Fibroblast of the aortic adventitia (primary cell): ENCODE results near the gene PLEKHG3. TPM values are rescaled to one million over a fixed set of nuclear protein-coding genes. Genes with fewer than 3 reads are reported as not detected.

Experiments
- DNase-seq: peaks from one replicate; pipeline ENCODE4 v3.0.0-alpha.2; 2010; ENCODE audit warnings: low read depth
- H3K4me3 ChIP-seq: 2 replicates; pipeline ENCODE4 v1.5.1; 2011; ENCODE audit warnings: low read depth, mild to moderate bottlenecking, control low read depth, low read length, moderate library complexity
- total RNA-seq: library from RNA; depleted of rRNA; stranded (reverse); fragments of >200 nt; gene quantifications from 2 replicates; pipeline ENCODE4 v1.2.3, GENCODE V29; 2012; ENCODE audit warnings: low replicate concordance
- TF ChIP-seq, protein P1 (sequence below): IDR thresholded peaks from 2 replicates; pipeline ENCODE4 v1.5.1; 2011; ENCODE audit warnings: mild to moderate bottlenecking, low read length, control low read depth, inconsistent platforms; ENCODE audit not compliant: insufficient read depth

The PLEKHG3 gene
- total RNA-seq, 1 donor = 9.0 TPM

DNA sequence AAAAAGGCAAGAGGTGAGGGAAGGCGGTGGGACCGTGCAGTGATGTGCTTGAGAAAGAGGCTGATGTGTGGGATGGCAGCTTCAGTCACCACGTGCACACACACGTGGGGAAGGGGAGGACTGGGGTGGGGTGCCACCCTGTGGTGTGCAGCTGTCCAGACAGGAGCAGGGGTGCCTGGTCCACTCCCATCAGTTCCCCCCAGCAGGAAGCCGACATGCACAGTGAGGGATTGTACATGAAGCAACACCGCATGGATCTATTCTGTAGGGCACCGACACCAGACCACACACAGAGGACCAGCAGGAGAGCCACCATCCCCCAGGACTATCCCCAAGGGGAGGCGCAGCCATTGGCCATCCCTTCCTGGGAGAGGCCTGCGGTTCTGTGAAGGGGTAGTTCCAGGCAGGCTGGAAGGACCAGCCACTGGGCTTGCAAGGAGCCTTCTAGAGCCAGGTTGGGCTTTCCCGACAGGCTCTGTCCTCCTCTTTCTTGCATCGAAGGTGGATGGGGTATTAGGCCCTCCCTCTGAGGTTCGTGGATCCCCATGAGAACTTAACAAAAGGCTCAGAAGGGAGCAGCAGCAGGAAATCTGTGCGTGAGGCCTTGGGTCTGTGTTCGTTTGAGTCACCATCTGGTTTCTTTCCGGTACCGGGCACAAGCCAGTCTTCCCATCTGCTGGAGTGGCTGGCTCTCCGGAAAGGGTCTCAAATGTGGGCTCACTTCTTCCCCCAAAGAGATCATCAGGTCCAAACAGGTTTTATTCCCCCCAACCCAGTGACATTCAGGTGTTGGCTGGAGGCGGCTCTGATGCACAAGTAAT is 59.8 kb downstream of the PLEKHG3 start:
- DNase-seq = peak; percentile 56
- no peak overlapping the region for H3K4me3 ChIP-seq
- TF ChIP-seq, protein P1, sequence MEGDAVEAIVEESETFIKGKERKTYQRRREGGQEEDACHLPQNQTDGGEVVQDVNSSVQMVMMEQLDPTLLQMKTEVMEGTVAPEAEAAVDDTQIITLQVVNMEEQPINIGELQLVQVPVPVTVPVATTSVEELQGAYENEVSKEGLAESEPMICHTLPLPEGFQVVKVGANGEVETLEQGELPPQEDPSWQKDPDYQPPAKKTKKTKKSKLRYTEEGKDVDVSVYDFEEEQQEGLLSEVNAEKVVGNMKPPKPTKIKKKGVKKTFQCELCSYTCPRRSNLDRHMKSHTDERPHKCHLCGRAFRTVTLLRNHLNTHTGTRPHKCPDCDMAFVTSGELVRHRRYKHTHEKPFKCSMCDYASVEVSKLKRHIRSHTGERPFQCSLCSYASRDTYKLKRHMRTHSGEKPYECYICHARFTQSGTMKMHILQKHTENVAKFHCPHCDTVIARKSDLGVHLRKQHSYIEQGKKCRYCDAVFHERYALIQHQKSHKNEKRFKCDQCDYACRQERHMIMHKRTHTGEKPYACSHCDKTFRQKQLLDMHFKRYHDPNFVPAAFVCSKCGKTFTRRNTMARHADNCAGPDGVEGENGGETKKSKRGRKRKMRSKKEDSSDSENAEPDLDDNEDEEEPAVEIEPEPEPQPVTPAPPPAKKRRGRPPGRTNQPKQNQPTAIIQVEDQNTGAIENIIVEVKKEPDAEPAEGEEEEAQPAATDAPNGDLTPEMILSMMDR = no peak

DNA sequence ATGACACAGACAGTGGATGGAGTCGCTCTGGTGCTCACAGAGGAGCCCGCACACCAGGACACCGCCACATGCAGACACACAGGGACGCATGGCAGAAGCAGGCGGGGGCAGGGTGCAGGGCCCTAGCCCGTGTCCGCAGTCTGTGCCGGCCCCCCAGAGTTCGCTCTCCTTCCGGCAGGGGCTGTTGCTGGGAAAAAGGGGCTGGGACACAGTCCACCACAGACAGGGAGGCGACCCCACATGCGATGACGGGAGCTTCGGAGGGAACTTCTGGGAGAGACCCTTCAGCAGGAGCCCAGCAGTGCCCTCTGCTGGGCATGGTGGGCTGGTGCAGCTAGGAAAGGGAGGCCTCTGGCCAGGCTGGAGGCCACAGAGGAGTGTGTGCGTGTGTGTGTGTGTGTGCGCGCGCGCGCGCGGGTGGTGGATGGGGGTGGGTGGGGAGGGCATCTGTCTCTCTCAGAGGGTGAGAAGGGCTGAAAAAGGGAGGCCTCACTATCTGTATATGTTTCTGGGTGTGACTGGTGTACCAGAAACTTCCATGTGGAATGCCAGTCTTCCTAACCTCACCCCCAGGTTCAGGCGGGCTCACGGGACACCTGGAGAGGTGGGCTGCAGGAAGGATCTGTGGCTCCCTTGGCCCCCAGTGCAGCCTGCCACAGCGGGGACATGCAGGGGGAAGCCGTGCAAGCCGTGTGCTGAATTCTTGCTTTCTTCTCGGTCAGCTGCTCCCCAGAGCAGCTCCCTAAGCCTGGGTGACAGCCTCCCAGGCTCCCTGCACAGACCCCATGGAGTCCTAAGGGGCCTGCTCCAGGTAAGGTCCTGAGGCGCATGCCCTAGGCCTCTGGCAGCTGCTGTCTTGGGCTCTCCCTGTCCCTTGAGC is 60.7 kb downstream of the PLEKHG3 start:
- DNase-seq = peak; percentile 77
- peak overlapping the region; percentile 28 for H3K4me3 ChIP-seq
- TF ChIP-seq, protein P1 = peak; percentile 98

DNA sequence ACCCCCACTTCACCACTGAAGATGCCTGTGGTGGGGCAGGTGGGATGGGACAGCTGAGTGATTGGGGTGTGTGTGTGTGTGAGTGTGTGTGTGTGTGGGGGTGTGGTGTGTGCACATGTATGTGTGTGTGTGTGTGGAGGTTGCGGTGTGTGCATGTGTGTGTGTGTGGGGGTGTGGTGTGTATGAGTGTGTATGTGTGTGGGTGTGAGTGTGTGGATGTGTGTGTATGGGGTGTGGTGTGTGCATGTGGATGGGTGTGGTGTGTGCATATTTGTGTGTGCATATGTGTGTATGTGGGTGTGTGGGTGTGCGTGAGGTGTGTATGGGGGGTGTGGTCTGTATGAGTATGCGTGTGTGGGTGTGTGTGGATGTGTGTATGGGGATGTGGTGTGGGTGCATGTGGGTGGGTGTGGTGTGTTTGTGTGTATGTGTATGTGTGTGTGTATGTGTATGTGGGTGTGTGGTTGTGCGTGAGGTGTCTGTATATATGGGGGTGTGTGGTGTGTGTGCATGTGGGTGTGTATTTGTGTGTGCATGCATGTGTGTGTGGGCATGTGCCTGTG is 61.6 kb downstream of the PLEKHG3 start:
- no peak overlapping the region for H3K4me3 ChIP-seq
- TF ChIP-seq, protein P1 = no peak
- no peak for DNase-seq

DNA sequence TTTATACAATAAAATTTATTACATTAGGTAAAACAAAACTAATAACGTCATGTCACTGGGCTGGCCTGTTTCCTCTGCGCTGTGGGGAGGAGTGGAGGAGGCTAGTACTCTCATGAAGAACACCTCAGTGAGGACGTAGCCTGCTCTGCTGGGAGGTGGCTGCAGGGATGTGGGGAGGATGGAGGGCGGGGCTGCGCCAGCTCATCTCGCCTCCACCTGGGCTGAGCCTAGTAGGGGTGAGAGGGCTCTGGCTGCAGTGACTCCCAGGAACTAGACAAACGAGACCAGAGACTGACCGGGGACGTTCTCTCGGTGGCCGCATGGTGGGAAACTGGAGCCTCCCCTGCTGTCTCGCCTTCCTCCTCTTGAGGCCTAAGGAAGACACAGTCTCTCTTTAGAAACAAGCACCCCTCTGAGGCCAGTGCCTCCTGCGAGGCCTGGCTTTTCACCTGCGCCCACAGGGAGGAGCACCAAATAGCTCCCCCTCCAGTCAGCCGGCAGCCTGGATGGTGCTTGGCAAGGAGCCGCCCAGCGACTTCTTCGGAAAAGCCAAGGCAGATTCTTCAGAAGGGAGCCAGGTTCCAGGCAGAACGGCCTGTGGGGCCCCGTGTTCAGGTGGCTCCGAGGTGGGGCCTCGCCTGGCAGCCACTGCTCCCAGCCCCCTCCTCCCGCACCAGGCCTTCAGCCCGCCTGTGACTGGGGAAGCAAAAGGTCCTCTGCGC is 62.4 kb downstream of the PLEKHG3 start:
- no peak overlapping the region for H3K4me3 ChIP-seq
- TF ChIP-seq, protein P1 = no peak
- no peak for DNase-seq

DNA sequence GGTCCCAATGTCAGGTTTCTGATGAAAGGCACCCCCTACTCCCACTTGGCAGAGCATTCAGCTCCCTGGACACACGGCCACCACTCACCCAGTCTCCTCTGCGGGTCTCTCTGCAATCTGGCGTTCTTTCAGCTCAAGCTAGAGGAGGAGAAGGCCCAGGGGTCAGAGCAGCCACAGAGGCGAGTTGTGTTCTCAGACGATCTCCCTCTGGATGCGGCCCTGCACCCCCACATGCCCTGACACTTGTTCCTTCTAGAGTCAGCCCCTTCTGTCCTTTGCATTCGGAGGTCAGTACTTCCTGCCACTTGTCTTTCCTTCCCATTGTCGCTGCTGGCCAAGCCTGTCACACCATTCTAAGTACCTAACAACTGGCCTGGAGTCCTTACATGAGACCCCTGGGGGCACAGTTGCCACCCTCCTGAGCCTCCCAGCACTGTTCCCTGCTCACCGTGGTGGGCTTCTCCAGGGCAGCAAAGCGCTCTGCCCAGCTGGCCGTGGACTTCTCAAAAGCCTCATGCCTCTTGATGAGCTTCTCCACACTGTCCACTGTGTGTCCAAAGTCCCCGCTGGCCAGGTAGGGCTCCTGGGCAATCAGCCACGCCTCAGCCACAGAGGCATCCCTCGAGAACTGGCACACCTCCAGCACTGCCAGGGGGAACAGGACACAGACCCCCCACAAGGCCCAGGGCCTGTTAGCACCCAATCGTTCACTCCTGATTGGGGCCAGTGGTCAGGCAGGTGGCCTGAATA is 63.2 kb downstream of the PLEKHG3 start:
- TF ChIP-seq, protein P1 = no peak
- no peak for DNase-seq
- no peak overlapping the region for H3K4me3 ChIP-seq
